Type B pancreatic cell (in vitro differentiated cells): ENCODE results near the gene CLMN. TPM values are rescaled to one million over a fixed set of nuclear protein-coding genes. Genes with fewer than 3 reads are reported as not detected.
A peak's percentile ranks its signal among the peaks of the same experiment; 100 is the strongest.

ENCODE experiments used
- DNase-seq: peaks from one replicate; pipeline ENCODE4 v3.0.0; 2021; ENCODE audit warnings: mixed read lengths; ENCODE audit not compliant: unreplicated experiment; ENCODE audit errors: extremely low spot score
- H3K27ac Mint-ChIP-seq: 2 replicates; pipeline ENCODE4 v1.8.0; 2021; ENCODE audit warnings: mild to moderate bottlenecking, mixed read lengths
- H3K27me3 Mint-ChIP-seq: 2 replicates; pipeline ENCODE4 v1.8.0; 2021; ENCODE audit warnings: mixed read lengths
- H3K36me3 Mint-ChIP-seq: 2 replicates; pipeline ENCODE4 v1.8.0; 2021; ENCODE audit warnings: mixed read lengths
- H3K4me1 Mint-ChIP-seq: one replicate; pipeline ENCODE4 v1.8.0; 2021; ENCODE audit warnings: mixed read lengths; ENCODE audit not compliant: unreplicated experiment
- H3K4me3 Mint-ChIP-seq: 2 replicates; pipeline ENCODE4 v1.8.0; 2021; ENCODE audit warnings: mild to moderate bottlenecking, mixed read lengths
- H3K9me3 Mint-ChIP-seq: 2 replicates; pipeline ENCODE4 v1.8.0; 2021; ENCODE audit warnings: mixed read lengths
- CTCF ChIP-seq: fragments of 200-600 bp; sonication (generic); conservative IDR thresholded peaks from 2 replicates; pipeline ENCODE4 v1.5.0; 2021; ENCODE audit warnings: antibody characterized with exemption, mild to moderate bottlenecking
- microRNA-seq: library from miRNA; unstranded; fragments of <30 nt; microRNA quantifications from one replicate; pipeline ENCODE4, GENCODE V29; 2020
- total RNA-seq: library from RNA; stranded (reverse); gene quantifications from 2 replicates; pipeline ENCODE4 v1.2.1, GENCODE V29; 2021; ENCODE audit warnings: low replicate concordance

CLMN gene
- total RNA-seq, 1 donor from 2014 or later, result 23.0 TPM

DNA sequence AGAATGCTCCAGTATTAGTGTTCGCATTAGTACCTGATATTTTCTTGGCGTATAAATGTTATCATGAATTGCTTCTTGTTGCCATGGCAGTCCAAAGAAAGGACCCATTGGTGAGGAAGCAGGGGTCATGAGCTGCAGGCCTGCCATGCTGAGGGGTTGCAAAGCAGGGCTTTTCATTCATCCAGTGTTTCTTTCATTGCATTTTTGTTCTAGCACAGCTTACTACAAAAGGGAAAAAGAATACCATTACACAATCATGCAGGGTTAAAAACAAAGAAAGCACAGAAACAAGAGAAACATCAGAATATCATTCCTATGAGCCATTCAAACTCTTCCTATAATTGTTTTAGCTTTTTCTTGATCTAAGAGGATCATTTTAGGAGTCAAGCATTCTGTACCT is 186.4 kb downstream of the CLMN start:
- H3K27ac Mint-ChIP-seq, result peak overlapping the region; percentile 76
- DNase-seq, result no peak
- H3K36me3 Mint-ChIP-seq, result peaks cover 24% of the 10 kb centered on the region

DNA sequence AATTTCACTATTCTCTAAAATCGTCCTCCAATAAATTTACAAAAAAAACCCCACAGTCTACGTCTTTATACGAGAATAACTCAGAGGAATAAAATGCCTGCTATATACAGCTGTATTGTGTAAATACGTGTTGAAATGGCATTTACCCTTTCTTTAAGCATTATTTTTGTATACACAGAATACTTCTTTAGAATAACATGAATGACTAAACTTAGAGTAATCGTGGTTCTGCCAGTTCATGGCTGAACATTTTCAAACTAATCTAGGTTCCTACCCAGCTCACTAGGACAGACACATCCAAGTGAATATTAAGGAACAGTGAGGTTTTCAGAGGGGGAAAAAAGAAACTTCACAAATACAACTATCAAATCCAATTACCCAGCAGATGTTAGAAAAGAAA is 186.9 kb downstream of the CLMN start:
- no peak overlapping the region for H3K27ac Mint-ChIP-seq
- no peaks in the 10 kb centered on the region for H3K27me3 Mint-ChIP-seq
- no peak overlapping the region for H3K4me3 Mint-ChIP-seq

More for the DNA sequence above, 186.4 kb downstream of the CLMN start:
- Mint-ChIP-seq H3K27me3 (no peaks in the 10 kb centered on the region), H3K4me3 (peak overlapping the region; percentile 57), H3K4me1 (peaks cover 31% of the 10 kb centered on the region), H3K9me3 (no peaks in the 10 kb centered on the region)
- no peak for TF ChIP-seq CTCF

More for the DNA sequence above, 186.9 kb downstream of the CLMN start:
- Mint-ChIP-seq H3K4me1 (peaks cover 30% of the 10 kb centered on the region), H3K36me3 (peaks cover 27% of the 10 kb centered on the region), H3K9me3 (no peaks in the 10 kb centered on the region)
- TF ChIP-seq CTCF, result no peak
- no peak for DNase-seq

Small RNA genes lying within 50 kb of the gene (microRNA-seq; reads per million reads assigned to microRNA genes)
- 1.4 reads per million for gene MIR3173

Other genes with a start within 250 kb of the CLMN start
- gene DICER1, start 162.4 kb downstream of the CLMN start, total RNA-seq, result 100 and 107 TPM in 2 replicates
- 0.65 and 2.9 TPM in 2 replicates for gene SYNE3, start 196.7 kb upstream of the CLMN start, total RNA-seq
- 48.8 and 59.4 TPM in 2 replicates for gene GLRX5, start 215.1 kb upstream of the CLMN start, total RNA-seq